Activated CD8-positive, alpha-beta memory T cell treated with anti-CD3 and anti-CD28 coated beads, Interleukin-2, amount 50 U/mL, for 24 hours (primary cell): ENCODE results near the gene MICU1.
A peak's percentile ranks its signal among the peaks of the same experiment; 100 is the strongest.
"Not testable (repeated sequence)": the region's sequence is repeated elsewhere in the genome, so short reads cannot be mapped to it uniquely, and the experiment has no call there.

Experiments
- DNase-seq: peaks from one replicate; pipeline ENCODE4 v3.0.0-alpha.2; 2020; ENCODE audit errors: extremely low read depth

MICU1 gene

GRCh38 chr10:72328045-72328828 is 297.6 kb downstream of the MICU1 start:
- DNase-seq: no peak

GRCh38 chr10:72326665-72327603 is 298.9 kb downstream of the MICU1 start:
- DNase-seq: not testable (repeated sequence)

- DNase-seq: not testable (repeated sequence)
These were observed 300.4 kb downstream of the MICU1 start for GRCh38 chr10:72325243-72326175.

- DNase-seq: no peak
These were observed 302.1 kb downstream of the MICU1 start for GRCh38 chr10:72323771-72324191.

GRCh38 chr10:72323108-72323749 is 302.6 kb downstream of the MICU1 start:
- no peak for DNase-seq

- no peak for DNase-seq
These were observed 303.4 kb downstream of the MICU1 start for GRCh38 chr10:72322280-72323058.

- no peak for DNase-seq
These were observed 303.9 kb downstream of the MICU1 start for GRCh38 chr10:72322030-72322279.

GRCh38 chr10:72321248-72322029 is 304.4 kb downstream of the MICU1 start:
- DNase-seq: no peak

GRCh38 chr10:72320676-72321247 is 305.1 kb downstream of the MICU1 start:
- no peak for DNase-seq

- DNase-seq: peak; percentile 69
These were observed 306.2 kb downstream of the MICU1 start for GRCh38 chr10:72319416-72320254.

GRCh38 chr10:72318418-72319262 is 307.2 kb downstream of the MICU1 start:
- no peak for DNase-seq
